ENCODE data around the gene IRX4. TPM values are rescaled to one million over a fixed set of nuclear protein-coding genes. Genes with fewer than 3 reads are reported as not detected.

Gene IRX4
- total RNA-seq, 2 donors from 2014 or later: 0.22 TPM; not detected in 1

DNA sequence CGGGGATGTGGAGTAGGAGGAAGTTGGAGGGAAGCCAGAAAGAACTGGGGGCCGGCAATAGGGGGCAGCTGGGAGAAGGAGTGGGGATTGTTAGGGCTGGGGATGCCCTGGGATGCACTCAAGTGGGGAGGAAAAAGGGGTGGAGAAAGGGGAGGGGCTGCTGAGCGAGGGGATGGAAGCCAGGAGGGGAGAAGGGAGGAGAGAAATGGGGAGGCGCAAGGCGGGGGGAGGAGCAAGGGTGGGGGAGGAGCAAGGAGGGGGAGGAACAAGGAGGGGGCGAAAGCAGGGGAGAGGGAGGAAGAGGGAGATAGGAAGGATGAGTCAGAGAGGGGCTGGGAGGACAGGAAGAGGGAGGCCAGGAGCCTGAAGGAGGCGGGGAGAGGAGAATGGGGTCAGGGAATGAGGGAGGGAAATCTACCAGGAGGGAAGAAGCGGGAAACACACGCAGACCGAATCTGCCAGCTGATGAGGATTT is 1.6 kb downstream of the IRX4 start:
- no peaks in the 10 kb centered on the region for H3K9me3 ChIP-seq (ENCODE audit: control insufficient read depth, low read length)
- WGBS, 2 experiments (ENCODE audit: insufficient coverage in 1 of 2, insufficient read length in 1 of 2): 4 to 13% methylated on average over 4 to 10 of the region's 10 CpGs
- Mint-ChIP-seq H3K9me3 (peaks cover 3% of the 10 kb centered on the region), H3K4me1 (peaks cover 3% of the 10 kb centered on the region), H3K4me3 (no peak overlapping the region), H3K27ac (no peak overlapping the region), H3K27me3 (ENCODE audit: insufficient read depth) (peaks cover 94% of the 10 kb centered on the region), H3K36me3 (ENCODE audit: low read depth) (peaks cover 3% of the 10 kb centered on the region)
- no peak overlapping the region for H3K4me3 ChIP-seq (ENCODE audit: low read length)
- H3K27me3 ChIP-seq (ENCODE audit: control insufficient read depth, insufficient read depth, low read length, poor library complexity, severe bottlenecking): peaks cover 100% of the 10 kb centered on the region
- H3K27ac ChIP-seq (ENCODE audit: low read depth, low read length): no peak overlapping the region
- no peaks in the 10 kb centered on the region for H3K36me3 ChIP-seq (ENCODE audit: control insufficient read depth, insufficient read depth, low read length)
- no peak overlapping the region for H3K9ac ChIP-seq (ENCODE audit: extremely low read depth, low read length, poor library complexity, severe bottlenecking)
- peaks cover 10% of the 10 kb centered on the region for H3K4me1 ChIP-seq (ENCODE audit: control insufficient read depth, insufficient read depth, low read length)
- peak; percentile 90 for DNase-seq
- TF ChIP-seq, protein P1, sequence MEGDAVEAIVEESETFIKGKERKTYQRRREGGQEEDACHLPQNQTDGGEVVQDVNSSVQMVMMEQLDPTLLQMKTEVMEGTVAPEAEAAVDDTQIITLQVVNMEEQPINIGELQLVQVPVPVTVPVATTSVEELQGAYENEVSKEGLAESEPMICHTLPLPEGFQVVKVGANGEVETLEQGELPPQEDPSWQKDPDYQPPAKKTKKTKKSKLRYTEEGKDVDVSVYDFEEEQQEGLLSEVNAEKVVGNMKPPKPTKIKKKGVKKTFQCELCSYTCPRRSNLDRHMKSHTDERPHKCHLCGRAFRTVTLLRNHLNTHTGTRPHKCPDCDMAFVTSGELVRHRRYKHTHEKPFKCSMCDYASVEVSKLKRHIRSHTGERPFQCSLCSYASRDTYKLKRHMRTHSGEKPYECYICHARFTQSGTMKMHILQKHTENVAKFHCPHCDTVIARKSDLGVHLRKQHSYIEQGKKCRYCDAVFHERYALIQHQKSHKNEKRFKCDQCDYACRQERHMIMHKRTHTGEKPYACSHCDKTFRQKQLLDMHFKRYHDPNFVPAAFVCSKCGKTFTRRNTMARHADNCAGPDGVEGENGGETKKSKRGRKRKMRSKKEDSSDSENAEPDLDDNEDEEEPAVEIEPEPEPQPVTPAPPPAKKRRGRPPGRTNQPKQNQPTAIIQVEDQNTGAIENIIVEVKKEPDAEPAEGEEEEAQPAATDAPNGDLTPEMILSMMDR (conservative IDR thresholded peaks at IDR 0.05): no peak

DNA sequence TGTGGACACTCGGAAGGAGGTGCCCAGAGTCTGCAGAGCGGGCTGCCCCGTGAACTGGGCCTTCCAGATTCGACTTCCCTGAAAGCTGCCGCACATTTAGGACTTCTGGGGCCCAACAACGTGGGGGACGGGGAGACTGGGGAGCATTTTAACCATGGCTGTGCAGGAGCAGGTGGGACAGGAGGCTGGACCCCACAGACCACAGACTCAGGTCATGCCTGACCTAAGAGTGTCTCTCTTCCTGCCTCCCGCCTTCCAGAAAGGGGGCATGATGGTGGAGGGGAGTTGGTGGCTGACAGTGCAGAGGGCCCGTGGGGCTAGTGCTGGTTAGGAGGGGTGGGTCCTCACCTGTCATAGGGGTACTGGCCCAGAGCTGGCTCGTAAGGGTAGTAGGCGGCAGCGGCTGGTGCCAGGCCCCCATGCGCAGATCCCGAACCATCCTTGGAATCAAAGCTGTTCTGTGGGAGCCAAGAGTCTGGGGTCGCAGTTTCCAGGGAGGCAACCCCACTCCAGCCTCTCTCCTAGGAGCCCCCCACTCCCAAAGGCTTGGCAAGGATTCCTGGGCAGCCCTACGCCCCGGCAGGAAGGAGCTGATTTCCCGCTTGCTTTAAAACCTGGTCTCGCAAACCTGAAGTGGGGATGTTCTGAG is 2.2 kb downstream of the IRX4 start:
- H3K9ac ChIP-seq (ENCODE audit: extremely low read depth, low read length, poor library complexity, severe bottlenecking): no peak overlapping the region
- Mint-ChIP-seq H3K9me3 (peaks cover 3% of the 10 kb centered on the region), H3K4me3 (no peak overlapping the region), H3K27ac (no peak overlapping the region), H3K27me3 (ENCODE audit: insufficient read depth) (peaks cover 94% of the 10 kb centered on the region), H3K4me1 (peaks cover 8% of the 10 kb centered on the region), H3K36me3 (ENCODE audit: low read depth) (peaks cover 3% of the 10 kb centered on the region)
- TF ChIP-seq, protein P1 (conservative IDR thresholded peaks at IDR 0.05): no peak
- peaks cover 100% of the 10 kb centered on the region for H3K27me3 ChIP-seq (ENCODE audit: control insufficient read depth, insufficient read depth, low read length, poor library complexity, severe bottlenecking)
- no peak overlapping the region for H3K4me3 ChIP-seq (ENCODE audit: low read length)
- H3K4me1 ChIP-seq (ENCODE audit: control insufficient read depth, insufficient read depth, low read length): peaks cover 16% of the 10 kb centered on the region
- H3K36me3 ChIP-seq (ENCODE audit: control insufficient read depth, insufficient read depth, low read length): no peaks in the 10 kb centered on the region
- WGBS, 2 experiments (ENCODE audit: insufficient coverage in 1 of 2, insufficient read length in 1 of 2): 63 to 77% methylated on average over 12 to 19 of the region's 19 CpGs
- DNase-seq: peak; percentile 43
- no peak overlapping the region for H3K27ac ChIP-seq (ENCODE audit: low read depth, low read length)
- H3K9me3 ChIP-seq (ENCODE audit: control insufficient read depth, low read length): no peaks in the 10 kb centered on the region

DNA sequence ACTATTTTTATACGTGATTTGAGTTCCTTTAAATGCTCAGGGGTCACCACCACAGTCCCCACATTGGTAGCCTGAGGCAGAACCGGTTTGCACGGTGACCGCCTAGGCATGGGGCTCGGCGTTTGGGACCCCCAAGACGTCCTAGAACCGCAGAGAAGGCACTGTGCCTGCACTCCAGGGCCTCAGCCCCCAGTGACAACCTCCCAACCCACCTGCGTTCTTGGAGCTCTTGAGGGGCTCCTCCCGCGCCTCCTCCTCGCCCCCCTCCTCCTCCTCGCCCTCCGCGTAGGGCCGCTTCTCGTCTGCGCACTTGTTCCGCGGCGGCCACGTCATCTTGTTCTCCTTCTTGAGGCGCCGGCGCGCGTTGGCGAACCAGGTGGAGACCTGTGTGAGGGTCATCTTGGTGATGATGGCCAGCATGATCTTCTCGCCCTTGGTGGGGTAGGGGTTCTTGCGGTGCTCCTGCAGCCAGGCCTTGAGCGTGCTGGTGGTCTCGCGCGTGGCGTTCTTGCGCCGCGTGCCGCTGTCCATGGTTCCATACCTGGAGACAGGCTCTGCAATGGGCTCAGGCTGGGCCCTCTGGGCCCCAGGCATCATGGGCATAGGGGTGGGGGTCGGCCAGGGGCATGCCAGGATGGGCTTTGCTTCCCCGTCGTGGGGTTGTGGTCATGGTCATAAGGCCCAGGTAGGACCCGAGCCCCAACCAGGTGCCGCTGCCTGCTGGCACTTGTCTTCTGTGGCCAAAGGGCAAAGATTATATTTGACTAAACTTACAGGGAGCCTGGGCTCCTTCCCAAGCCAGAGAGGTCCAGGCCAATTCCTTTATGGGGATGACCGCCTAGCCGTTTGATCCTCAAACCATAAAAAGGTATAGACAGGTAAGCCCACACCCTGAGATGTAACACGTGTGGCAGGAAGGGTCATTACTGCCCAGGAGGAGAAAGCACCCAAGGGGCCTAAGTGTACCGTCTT is 3.1 kb downstream of the IRX4 start:
- H3K36me3 ChIP-seq (ENCODE audit: control insufficient read depth, insufficient read depth, low read length): no peaks in the 10 kb centered on the region
- peak; percentile 59 for DNase-seq
- H3K9ac ChIP-seq (ENCODE audit: extremely low read depth, low read length, poor library complexity, severe bottlenecking): no peak overlapping the region
- H3K4me1 ChIP-seq (ENCODE audit: control insufficient read depth, insufficient read depth, low read length): peaks cover 19% of the 10 kb centered on the region
- 85 to 90% methylated on average over 18 to 47 of the region's 48 CpGs for WGBS, 2 experiments (ENCODE audit: insufficient coverage in 1 of 2, insufficient read length in 1 of 2)
- Mint-ChIP-seq H3K27me3 (ENCODE audit: insufficient read depth) (peaks cover 94% of the 10 kb centered on the region), H3K4me1 (peaks cover 8% of the 10 kb centered on the region), H3K4me3 (no peak overlapping the region), H3K9me3 (peaks cover 3% of the 10 kb centered on the region), H3K27ac (no peak overlapping the region), H3K36me3 (ENCODE audit: low read depth) (peaks cover 3% of the 10 kb centered on the region)
- no peak overlapping the region for H3K27ac ChIP-seq (ENCODE audit: low read depth, low read length)
- no peaks in the 10 kb centered on the region for H3K9me3 ChIP-seq (ENCODE audit: control insufficient read depth, low read length)
- H3K27me3 ChIP-seq (ENCODE audit: control insufficient read depth, insufficient read depth, low read length, poor library complexity, severe bottlenecking): peaks cover 100% of the 10 kb centered on the region
- no peak overlapping the region for H3K4me3 ChIP-seq (ENCODE audit: low read length)
- TF ChIP-seq, protein P1 (conservative IDR thresholded peaks at IDR 0.05): no peak

Data from endodermal cell (in vitro differentiated cells).